Peyer's patch (tissue), 4 donors: ENCODE measurements around the gene CCDC12.

Source experiments
- CTCF ChIP-seq, 6 experiments: fragments of 450-650 bp in 4 of 6; fragments of 200-600 bp in 2 of 6; sonication (generic) in 1 of 6; IDR thresholded peaks; one replicate each; pipeline ENCODE4 v1.5.1; 2017 to 2019; ENCODE audit warnings: antibody characterized with exemption in 6 of 6, mild to moderate bottlenecking in 3 of 6, moderate library complexity in 1 of 6
- POLR2A ChIP-seq, 2 donors: fragments of 450-650 bp; IDR thresholded peaks; one replicate each; pipeline ENCODE4 v1.5.1; 2017; ENCODE audit warnings: antibody characterized with exemption in 2 of 2, mild to moderate bottlenecking in 2 of 2, moderate library complexity in 2 of 2

GRCh38 chr3:46922871-46923558 lies 53.5 kb downstream of the CCDC12 start:
- TF ChIP-seq POLR2A (IDR thresholded peaks at IDR 0.05) (no peak), CTCF (IDR thresholded peaks at IDR 0.05) (no peak)
